GM21390 (cell line): ENCODE data around the gene PRKCA.

Source experiments
- ATAC-seq: cut with Tn5 transposase; IDR thresholded peaks from one replicate; pipeline ENCODE4 v1.9.1; 2021; ENCODE audit not compliant: unreplicated experiment

Gene PRKCA

GRCh38 chr17:66750116-66750515 lies 447.7 kb downstream of the PRKCA start:
- ATAC-seq: no peak

- no peak for ATAC-seq
Observed at GRCh38 chr17:66750781-66751543, 448.5 kb downstream of the PRKCA start.

- no peak for ATAC-seq
Observed at GRCh38 chr17:66751771-66752170, 449.4 kb downstream of the PRKCA start.

GRCh38 chr17:66752411-66752810 lies 450.0 kb downstream of the PRKCA start:
- no peak for ATAC-seq

GRCh38 chr17:66753126-66753920 lies 450.9 kb downstream of the PRKCA start:
- ATAC-seq: no peak

- no peak for ATAC-seq
Observed at GRCh38 chr17:66755101-66755943, 452.9 kb downstream of the PRKCA start.

GRCh38 chr17:66755944-66756290 lies 453.5 kb downstream of the PRKCA start:
- ATAC-seq: no peak

- ATAC-seq: no peak
Observed at GRCh38 chr17:66760324-66760723, 457.9 kb downstream of the PRKCA start.

GRCh38 chr17:66762276-66762675 lies 459.9 kb downstream of the PRKCA start:
- ATAC-seq: no peak

GRCh38 chr17:66763056-66763455 lies 460.6 kb downstream of the PRKCA start:
- ATAC-seq: no peak

GRCh38 chr17:66764506-66764905 lies 462.1 kb downstream of the PRKCA start:
- ATAC-seq: no peak

- ATAC-seq: no peak
Observed at GRCh38 chr17:66767154-66767933, 464.9 kb downstream of the PRKCA start.

- ATAC-seq: no peak
Observed at GRCh38 chr17:66769911-66770310, 467.5 kb downstream of the PRKCA start.

GRCh38 chr17:66772148-66772812 lies 469.9 kb downstream of the PRKCA start:
- ATAC-seq: no peak

- ATAC-seq: no peak
Observed at GRCh38 chr17:66775271-66775670, 472.9 kb downstream of the PRKCA start.

GRCh38 chr17:66775881-66776400 lies 473.5 kb downstream of the PRKCA start:
- ATAC-seq: no peak

- ATAC-seq: no peak
Observed at GRCh38 chr17:66776999-66777688, 474.7 kb downstream of the PRKCA start.

GRCh38 chr17:66777689-66778225 lies 475.3 kb downstream of the PRKCA start:
- ATAC-seq: no peak
